Prostate gland (tissue), 2 donors: ENCODE data around the gene FIG4.

Experiments used
- POLR2A ChIP-seq: fragments of 450-650 bp; IDR thresholded peaks from one replicate; pipeline ENCODE4 v1.6.1; 2016; ENCODE audit warnings: antibody characterized with exemption, mild to moderate bottlenecking
- TF ChIP-seq, protein P1 (sequence below), 4 experiments: fragments of 200-600 bp in 2 of 4; fragments of 450-650 bp in 2 of 4; sonication (generic) in 2 of 4; IDR thresholded peaks; 1 replicate in 3 of 4; 2 replicates in 1 of 4; pipeline ENCODE4 v1.5.1; 2016 to 2019; ENCODE audit warnings: antibody characterized with exemption in 4 of 4, mild to moderate bottlenecking in 2 of 4, moderate library complexity in 2 of 4

DNA sequence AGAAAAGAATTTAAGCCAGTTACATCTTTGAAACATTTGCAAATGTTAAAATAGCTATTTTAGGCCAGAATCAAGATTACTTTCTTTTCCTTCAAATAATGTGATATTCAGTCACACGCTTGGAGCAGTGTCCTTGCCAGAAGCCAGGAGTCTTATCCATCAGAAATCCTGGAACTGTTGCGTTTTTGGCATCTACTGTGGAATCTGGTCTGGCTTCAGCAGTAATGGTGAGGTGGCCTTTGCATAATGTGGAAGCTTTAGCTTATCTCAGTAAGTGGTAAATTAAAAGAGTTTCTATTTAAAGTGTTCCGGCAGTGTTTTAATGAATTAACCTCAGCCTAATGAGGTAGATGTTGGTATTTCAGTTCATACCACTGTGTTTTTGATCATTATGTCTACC, 97.6 kb downstream of the FIG4 start:
- TF ChIP-seq, protein P1, sequence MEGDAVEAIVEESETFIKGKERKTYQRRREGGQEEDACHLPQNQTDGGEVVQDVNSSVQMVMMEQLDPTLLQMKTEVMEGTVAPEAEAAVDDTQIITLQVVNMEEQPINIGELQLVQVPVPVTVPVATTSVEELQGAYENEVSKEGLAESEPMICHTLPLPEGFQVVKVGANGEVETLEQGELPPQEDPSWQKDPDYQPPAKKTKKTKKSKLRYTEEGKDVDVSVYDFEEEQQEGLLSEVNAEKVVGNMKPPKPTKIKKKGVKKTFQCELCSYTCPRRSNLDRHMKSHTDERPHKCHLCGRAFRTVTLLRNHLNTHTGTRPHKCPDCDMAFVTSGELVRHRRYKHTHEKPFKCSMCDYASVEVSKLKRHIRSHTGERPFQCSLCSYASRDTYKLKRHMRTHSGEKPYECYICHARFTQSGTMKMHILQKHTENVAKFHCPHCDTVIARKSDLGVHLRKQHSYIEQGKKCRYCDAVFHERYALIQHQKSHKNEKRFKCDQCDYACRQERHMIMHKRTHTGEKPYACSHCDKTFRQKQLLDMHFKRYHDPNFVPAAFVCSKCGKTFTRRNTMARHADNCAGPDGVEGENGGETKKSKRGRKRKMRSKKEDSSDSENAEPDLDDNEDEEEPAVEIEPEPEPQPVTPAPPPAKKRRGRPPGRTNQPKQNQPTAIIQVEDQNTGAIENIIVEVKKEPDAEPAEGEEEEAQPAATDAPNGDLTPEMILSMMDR (IDR thresholded peaks at IDR 0.05): no peak
- TF ChIP-seq POLR2A: no peak
